LNCaP clone FGC (cell line): ENCODE results near the gene MALRD1.

ENCODE experiments used
- DNase-seq: peaks from one replicate; pipeline ENCODE4 v3.0.0-alpha.2; 2011; ENCODE audit warnings: low read depth
- H3K4me3 ChIP-seq: 2 replicates; pipeline ENCODE4 v1.5.1; 2011; ENCODE audit warnings: mild to moderate bottlenecking, low read depth, low read length, control low read depth
- TF ChIP-seq, protein P1 (sequence below): IDR thresholded peaks from 2 replicates; pipeline ENCODE4 v1.5.1; 2012; ENCODE audit warnings: mild to moderate bottlenecking; ENCODE audit not compliant: control insufficient read depth, insufficient read depth; ENCODE audit errors: extremely low read depth

Gene MALRD1

GRCh38 chr10:19133992-19134391 lies 85.4 kb downstream of the MALRD1 start:
- TF ChIP-seq, protein P1, sequence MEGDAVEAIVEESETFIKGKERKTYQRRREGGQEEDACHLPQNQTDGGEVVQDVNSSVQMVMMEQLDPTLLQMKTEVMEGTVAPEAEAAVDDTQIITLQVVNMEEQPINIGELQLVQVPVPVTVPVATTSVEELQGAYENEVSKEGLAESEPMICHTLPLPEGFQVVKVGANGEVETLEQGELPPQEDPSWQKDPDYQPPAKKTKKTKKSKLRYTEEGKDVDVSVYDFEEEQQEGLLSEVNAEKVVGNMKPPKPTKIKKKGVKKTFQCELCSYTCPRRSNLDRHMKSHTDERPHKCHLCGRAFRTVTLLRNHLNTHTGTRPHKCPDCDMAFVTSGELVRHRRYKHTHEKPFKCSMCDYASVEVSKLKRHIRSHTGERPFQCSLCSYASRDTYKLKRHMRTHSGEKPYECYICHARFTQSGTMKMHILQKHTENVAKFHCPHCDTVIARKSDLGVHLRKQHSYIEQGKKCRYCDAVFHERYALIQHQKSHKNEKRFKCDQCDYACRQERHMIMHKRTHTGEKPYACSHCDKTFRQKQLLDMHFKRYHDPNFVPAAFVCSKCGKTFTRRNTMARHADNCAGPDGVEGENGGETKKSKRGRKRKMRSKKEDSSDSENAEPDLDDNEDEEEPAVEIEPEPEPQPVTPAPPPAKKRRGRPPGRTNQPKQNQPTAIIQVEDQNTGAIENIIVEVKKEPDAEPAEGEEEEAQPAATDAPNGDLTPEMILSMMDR: no peak
- DNase-seq: no peak
- no peak overlapping the region for H3K4me3 ChIP-seq

DNA sequence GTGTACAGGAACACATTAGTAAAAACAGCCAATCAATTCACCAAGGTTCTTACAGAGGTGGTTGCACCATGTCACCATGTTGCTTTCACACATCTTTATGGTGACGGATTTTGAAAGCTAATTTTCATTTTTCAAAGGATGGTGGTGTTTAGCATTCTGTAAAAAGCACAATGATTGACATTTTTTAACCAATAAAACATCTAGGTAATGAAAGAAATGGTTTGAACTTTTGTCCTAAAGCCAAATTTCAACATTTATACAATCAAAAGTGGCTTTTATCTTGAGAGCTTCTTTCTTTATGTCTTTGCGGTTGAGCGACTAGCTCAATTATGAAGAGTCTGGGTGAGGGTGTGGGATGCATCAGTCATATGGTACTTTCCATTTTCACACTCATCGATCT lies 94.4 kb downstream of the MALRD1 start:
- TF ChIP-seq, protein P1: no peak
- no peak overlapping the region for H3K4me3 ChIP-seq
- no peak for DNase-seq

DNA sequence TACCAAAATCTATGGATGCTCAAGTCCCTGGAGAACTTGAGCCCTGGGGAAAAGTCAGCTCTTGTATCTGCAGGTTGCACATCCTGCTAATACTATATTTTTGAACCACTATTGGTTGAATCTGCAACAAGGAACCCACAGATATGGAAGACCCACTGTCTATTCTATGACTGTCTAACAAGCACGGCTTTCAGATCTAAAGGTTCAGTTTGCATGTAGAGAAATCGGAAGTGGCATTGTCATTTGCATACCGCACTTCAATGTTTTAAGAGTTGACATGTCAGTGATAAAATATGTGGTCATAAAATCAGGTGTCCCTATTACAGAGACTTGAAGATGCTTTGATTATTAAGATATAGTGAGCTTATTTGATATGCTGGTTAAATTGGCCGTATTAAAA lies 95.6 kb downstream of the MALRD1 start:
- DNase-seq: no peak
- TF ChIP-seq, protein P1: no peak
- H3K4me3 ChIP-seq: no peak overlapping the region

DNA sequence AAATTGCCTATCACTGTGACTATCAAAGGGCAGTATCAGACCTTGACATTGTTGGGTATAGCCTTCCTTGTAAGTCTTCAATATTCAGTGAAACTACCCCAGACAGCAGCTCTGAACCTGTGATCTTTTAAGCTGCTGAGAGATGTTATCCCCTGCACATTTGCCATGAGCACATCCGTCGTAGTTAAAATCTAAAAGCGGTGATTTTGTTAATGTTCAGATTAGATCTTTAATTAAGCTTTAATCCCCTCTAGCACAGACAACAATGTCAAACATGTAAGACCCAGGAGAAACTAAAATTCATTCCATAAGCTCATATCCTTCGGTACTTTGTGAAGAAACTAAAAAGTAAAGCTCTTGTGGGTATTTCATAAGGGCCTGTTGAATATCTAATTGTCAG lies 105.8 kb downstream of the MALRD1 start:
- TF ChIP-seq, protein P1: no peak
- H3K4me3 ChIP-seq: no peak overlapping the region
- no peak for DNase-seq

DNA sequence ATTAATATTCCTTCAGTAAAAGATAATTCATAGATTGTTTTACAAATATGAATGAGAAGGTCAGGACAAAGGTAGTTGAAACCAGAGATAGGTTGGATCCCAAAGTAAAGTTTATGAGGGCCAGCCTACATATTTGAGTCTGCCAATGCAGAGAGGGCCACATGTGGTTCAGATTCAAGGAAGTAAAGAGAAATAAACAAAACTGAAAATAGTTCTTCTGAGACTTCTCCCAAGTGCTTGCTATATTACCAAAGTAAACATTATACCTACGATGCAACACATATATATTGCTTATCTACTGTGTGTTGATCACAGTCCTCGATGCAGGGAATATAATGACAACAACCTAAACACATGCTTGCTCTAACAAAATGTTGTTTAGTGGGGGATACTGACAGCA lies 109.8 kb downstream of the MALRD1 start:
- no peak overlapping the region for H3K4me3 ChIP-seq
- DNase-seq: no peak
- TF ChIP-seq, protein P1: no peak

- DNase-seq: no peak
- TF ChIP-seq, protein P1: no peak
- H3K4me3 ChIP-seq: no peak overlapping the region
Measured at GRCh38 chr10:19158870-19159269, 110.3 kb downstream of the MALRD1 start.

GRCh38 chr10:19164461-19164860 lies 115.9 kb downstream of the MALRD1 start:
- DNase-seq: no peak

More at GRCh38 chr10:19164461-19164860, 115.9 kb downstream of the MALRD1 start:
- TF ChIP-seq, protein P1: no peak
- H3K4me3 ChIP-seq: no peak overlapping the region
